ENCODE results near the gene BTBD9.

GRCh38 chr6:38161754-38162492 lies 477.8 kb downstream of the BTBD9 start:
- TF ChIP-seq USF2 (IDR thresholded peaks at IDR 0.05): no peak
- TF ChIP-seq CTCF (IDR thresholded peaks at IDR 0.05): no peak
- no peak for TF ChIP-seq POLR2A (IDR thresholded peaks at IDR 0.05; ENCODE audit: low read length)
- TF ChIP-seq RFX5 (IDR thresholded peaks at IDR 0.05): no peak
- no peak for TF ChIP-seq REST (IDR thresholded peaks at IDR 0.05)
- TF ChIP-seq PHF8 (IDR thresholded peaks at IDR 0.05; ENCODE audit: borderline replicate concordance, low read depth): no peak
- no peak for TF ChIP-seq RAD21 (conservative IDR thresholded peaks at IDR 0.05 in 1 of 2, IDR thresholded peaks at IDR 0.05 in 1 of 2)
- TF ChIP-seq ZSCAN20 (CRISPR knock-in tag; IDR thresholded peaks at IDR 0.05): no peak
- TF ChIP-seq BHLHE40 (IDR thresholded peaks at IDR 0.05; ENCODE audit: low read depth, low read length): no peak
- no peak for TF ChIP-seq MAX (IDR thresholded peaks at IDR 0.05)
- TF ChIP-seq EP300 (IDR thresholded peaks at IDR 0.05): no peak
- no peak for TF ChIP-seq JUN (IDR thresholded peaks at IDR 0.05)
- TF ChIP-seq TP53 (CRISPR knock-in tag; IDR thresholded peaks at IDR 0.05): no peak

Data from A549 (cell line).